D721Med (cell line): ENCODE data around the gene CTNNBIP1.

Experiments used
- DNase-seq: peaks from one replicate; pipeline ENCODE4 v3.0.0; 2011; ENCODE audit warnings: low spot score; ENCODE audit not compliant: insufficient read length
- FAIRE-seq: peaks from 2 replicates; lab custom pipeline; 2011; peaks lifted over from hg19 to GRCh38; lab: Jason Lieb, UNC
- CTCF ChIP-seq: IDR thresholded peaks from 2 replicates; pipeline ENCODE4 v1.5.1; 2012; ENCODE audit warnings: mild to moderate bottlenecking, control low read depth; ENCODE audit not compliant: insufficient read depth; ENCODE audit errors: missing control alignments

The CTNNBIP1 gene

GRCh38 chr1:9903801-9904527 lies 6.1 kb downstream of the CTNNBIP1 start:
- FAIRE-seq (no peak), DNase-seq (no peak)
- no peak for TF ChIP-seq CTCF

GRCh38 chr1:9902060-9902452 lies 8.0 kb downstream of the CTNNBIP1 start:
- DNase-seq, result no peak
- no peak for TF ChIP-seq CTCF
- no peak for FAIRE-seq

GRCh38 chr1:9901148-9902059 lies 8.7 kb downstream of the CTNNBIP1 start:
- FAIRE-seq (no peak), DNase-seq (no peak)
- TF ChIP-seq CTCF, result no peak

GRCh38 chr1:9900142-9901043 lies 9.7 kb downstream of the CTNNBIP1 start:
- no peak for FAIRE-seq
- DNase-seq, result no peak
- no peak for TF ChIP-seq CTCF

GRCh38 chr1:9894115-9894514 lies 16.0 kb downstream of the CTNNBIP1 start:
- no peak for FAIRE-seq
- no peak for DNase-seq
- TF ChIP-seq CTCF, result no peak

GRCh38 chr1:9892563-9893528 lies 17.2 kb downstream of the CTNNBIP1 start:
- FAIRE-seq (no peak), DNase-seq (no peak)
- TF ChIP-seq CTCF, result no peak
